Fibroblast of lung (primary cell): ENCODE data around the gene CHRD. TPM values are rescaled to one million over a fixed set of nuclear protein-coding genes. Genes with fewer than 3 reads are reported as not detected.
A peak's percentile ranks its signal among the peaks of the same experiment; 100 is the strongest.

Source experiments
- DNase-seq, 2 donors: peaks; one replicate each; pipeline versions ENCODE4 v3.0.0 to v3.0.0-alpha.2; 2010; ENCODE audit warnings: low read depth in 2 of 2
- H2AFZ ChIP-seq: 2 replicates; pipeline ENCODE4 v1.5.1; 2012; ENCODE audit warnings: low read length, control low read depth, inconsistent platforms
- H3K27ac ChIP-seq: 2 replicates; pipeline ENCODE4 v1.5.1; 2011; ENCODE audit warnings: low read length, control low read depth; ENCODE audit not compliant: insufficient read depth
- H3K27me3 ChIP-seq: 2 replicates; pipeline ENCODE4 v1.5.1; 2011; ENCODE audit warnings: mild to moderate bottlenecking, low read length; ENCODE audit not compliant: control insufficient read depth, insufficient read depth
- H3K36me3 ChIP-seq: 2 replicates; pipeline ENCODE4 v1.5.1; 2011; ENCODE audit warnings: low read length; ENCODE audit not compliant: control insufficient read depth, insufficient read depth
- H3K4me1 ChIP-seq: 2 replicates; pipeline ENCODE4 v1.5.1; 2011; ENCODE audit warnings: low read length; ENCODE audit not compliant: control insufficient read depth, insufficient read depth; ENCODE audit errors: extremely low read depth
- H3K4me2 ChIP-seq: 2 replicates; pipeline ENCODE4 v1.5.1; 2011; ENCODE audit warnings: low read length, control low read depth; ENCODE audit not compliant: insufficient read depth; ENCODE audit errors: extremely low read depth
- H3K4me3 ChIP-seq, 4 experiments: fragments of 200-600 bp in 1 of 4; sonication (generic) in 1 of 4; replicated peaks in 1 of 4; 2 replicates each; pipeline ENCODE4 v1.5.1; 2011 to 2016; ENCODE audit warnings: low read length in 4 of 4, low read depth in 3 of 4, mild to moderate bottlenecking in 3 of 4, control low read depth in 2 of 4, inconsistent platforms in 1 of 4, mixed read lengths in 1 of 4; ENCODE audit not compliant: insufficient read depth in 1 of 4; ENCODE audit errors: control extremely low read depth in 1 of 4
- H3K79me2 ChIP-seq: 2 replicates; pipeline ENCODE4 v1.5.1; 2012; ENCODE audit warnings: mild to moderate bottlenecking, low read length, inconsistent platforms; ENCODE audit not compliant: control insufficient read depth, insufficient read depth
- H3K9ac ChIP-seq: 2 replicates; pipeline ENCODE4 v1.5.1; 2011; ENCODE audit warnings: mild to moderate bottlenecking, low read length, control low read depth; ENCODE audit not compliant: insufficient read depth
- H3K9me3 ChIP-seq: 2 replicates; pipeline ENCODE4 v1.5.1; 2012; ENCODE audit warnings: low read depth, low read length; ENCODE audit not compliant: control insufficient read depth, insufficient read depth
- H4K20me1 ChIP-seq: 2 replicates; pipeline ENCODE4 v1.5.1; 2011; ENCODE audit warnings: low read length; ENCODE audit not compliant: control insufficient read depth, insufficient read depth; ENCODE audit errors: extremely low read depth
- EZH2 ChIP-seq: IDR thresholded peaks from 2 replicates; pipeline ENCODE4 v1.5.1; 2012; ENCODE audit warnings: low read length, control low read depth, mild to moderate bottlenecking; ENCODE audit errors: missing control alignments
- polyA plus RNA-seq, 2 donors: library from polyadenylated mRNA; depleted of rRNA in 1 of 2; stranded (reverse) in 1 of 2; unstranded in 1 of 2; fragments of >200 nt; gene quantifications; 2 replicates each; pipeline ENCODE4 v1.2.1, GENCODE V29; 2011 to 2012; ENCODE audit warnings: missing spikeins in 1 of 2
- total RNA-seq: library from RNA; depleted of rRNA; stranded (reverse); fragments of >200 nt; gene quantifications from 2 replicates; pipeline ENCODE4 v1.2.1, GENCODE V29; 2014
- TF ChIP-seq, protein P1 (sequence below), 2 donors: IDR thresholded peaks in 1 of 2; conservative IDR thresholded peaks in 1 of 2; 1 replicate in 1 of 2; 2 replicates in 1 of 2; pipeline ENCODE4 v1.5.1; 2011 to 2012; ENCODE audit warnings: low read length in 2 of 2, control low read depth in 1 of 2, inconsistent platforms in 1 of 2, low read depth in 1 of 2, mild to moderate bottlenecking in 1 of 2

The CHRD gene
- total and polyA plus RNA-seq, 2 donors (not counting 1 experiment from before 2014, with no cell fraction given), result 1.3 to 4.8 TPM

DNA sequence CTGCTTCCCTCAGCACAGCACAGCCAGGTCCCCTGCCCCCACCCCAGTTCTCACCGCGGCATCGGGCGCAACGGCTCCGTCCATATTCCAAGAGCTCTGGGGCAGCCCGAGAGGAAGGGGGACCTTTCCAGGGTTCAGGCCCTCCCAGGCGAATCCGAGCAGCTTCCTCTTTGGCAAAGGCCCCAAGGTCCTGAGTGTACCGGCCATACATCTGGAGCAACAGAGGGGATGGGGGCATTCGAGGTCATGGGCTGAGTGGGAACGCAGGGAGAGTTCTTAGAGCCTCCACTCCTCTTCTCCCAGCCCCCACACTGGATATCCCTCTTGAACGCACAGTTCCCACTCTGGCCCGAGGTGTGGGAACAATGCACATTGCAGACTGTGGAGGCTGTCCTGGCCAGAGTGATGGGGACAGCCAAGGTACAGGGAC is 20.9 kb upstream of the CHRD start:
- Histone ChIP-seq H3K79me2 (peaks cover 8% of the 10 kb centered on the region), H3K27ac (no peak overlapping the region), H3K4me2 (no peak overlapping the region), H3K9me3 (no peaks in the 10 kb centered on the region), H3K36me3 (peaks cover 2% of the 10 kb centered on the region), H3K27me3 (no peaks in the 10 kb centered on the region), H3K4me3 (no peak overlapping the region), H2AFZ (no peak overlapping the region), H3K9ac (no peak overlapping the region), H3K4me1 (peaks cover 6% of the 10 kb centered on the region), H4K20me1 (no peaks in the 10 kb centered on the region)
- no peak for DNase-seq
- TF ChIP-seq EZH2, result no peak

DNA sequence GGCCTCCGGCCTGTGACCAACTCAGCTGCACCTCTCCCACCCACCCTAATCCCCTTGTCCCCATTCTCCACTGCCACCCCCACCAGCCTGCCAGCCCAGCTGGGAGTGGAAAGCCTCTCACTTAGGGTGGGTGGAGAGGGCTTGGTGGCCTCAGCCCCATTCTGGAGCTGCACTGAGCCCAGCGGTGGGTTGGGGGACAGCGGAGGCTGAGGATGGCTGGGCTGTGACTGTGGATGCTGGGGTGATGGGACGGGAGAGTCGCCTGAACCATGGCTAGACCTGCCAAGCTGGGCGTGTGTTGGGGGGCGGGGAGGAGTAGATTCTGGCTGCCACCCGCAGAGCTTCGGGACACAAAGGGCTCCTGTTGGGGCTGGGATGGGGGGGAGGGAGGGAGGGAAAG is 20.2 kb upstream of the CHRD start:
- H3K9me3 ChIP-seq, result no peaks in the 10 kb centered on the region
- no peak for TF ChIP-seq EZH2
- TF ChIP-seq, protein P1, sequence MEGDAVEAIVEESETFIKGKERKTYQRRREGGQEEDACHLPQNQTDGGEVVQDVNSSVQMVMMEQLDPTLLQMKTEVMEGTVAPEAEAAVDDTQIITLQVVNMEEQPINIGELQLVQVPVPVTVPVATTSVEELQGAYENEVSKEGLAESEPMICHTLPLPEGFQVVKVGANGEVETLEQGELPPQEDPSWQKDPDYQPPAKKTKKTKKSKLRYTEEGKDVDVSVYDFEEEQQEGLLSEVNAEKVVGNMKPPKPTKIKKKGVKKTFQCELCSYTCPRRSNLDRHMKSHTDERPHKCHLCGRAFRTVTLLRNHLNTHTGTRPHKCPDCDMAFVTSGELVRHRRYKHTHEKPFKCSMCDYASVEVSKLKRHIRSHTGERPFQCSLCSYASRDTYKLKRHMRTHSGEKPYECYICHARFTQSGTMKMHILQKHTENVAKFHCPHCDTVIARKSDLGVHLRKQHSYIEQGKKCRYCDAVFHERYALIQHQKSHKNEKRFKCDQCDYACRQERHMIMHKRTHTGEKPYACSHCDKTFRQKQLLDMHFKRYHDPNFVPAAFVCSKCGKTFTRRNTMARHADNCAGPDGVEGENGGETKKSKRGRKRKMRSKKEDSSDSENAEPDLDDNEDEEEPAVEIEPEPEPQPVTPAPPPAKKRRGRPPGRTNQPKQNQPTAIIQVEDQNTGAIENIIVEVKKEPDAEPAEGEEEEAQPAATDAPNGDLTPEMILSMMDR (conservative IDR thresholded peaks at IDR 0.05 in 1 of 2, IDR thresholded peaks at IDR 0.05 in 1 of 2; ENCODE audit: low read depth in 1 of 2, low read length in 2 of 2), result no peak
- H3K4me1 ChIP-seq, result peaks cover 6% of the 10 kb centered on the region

DNA sequence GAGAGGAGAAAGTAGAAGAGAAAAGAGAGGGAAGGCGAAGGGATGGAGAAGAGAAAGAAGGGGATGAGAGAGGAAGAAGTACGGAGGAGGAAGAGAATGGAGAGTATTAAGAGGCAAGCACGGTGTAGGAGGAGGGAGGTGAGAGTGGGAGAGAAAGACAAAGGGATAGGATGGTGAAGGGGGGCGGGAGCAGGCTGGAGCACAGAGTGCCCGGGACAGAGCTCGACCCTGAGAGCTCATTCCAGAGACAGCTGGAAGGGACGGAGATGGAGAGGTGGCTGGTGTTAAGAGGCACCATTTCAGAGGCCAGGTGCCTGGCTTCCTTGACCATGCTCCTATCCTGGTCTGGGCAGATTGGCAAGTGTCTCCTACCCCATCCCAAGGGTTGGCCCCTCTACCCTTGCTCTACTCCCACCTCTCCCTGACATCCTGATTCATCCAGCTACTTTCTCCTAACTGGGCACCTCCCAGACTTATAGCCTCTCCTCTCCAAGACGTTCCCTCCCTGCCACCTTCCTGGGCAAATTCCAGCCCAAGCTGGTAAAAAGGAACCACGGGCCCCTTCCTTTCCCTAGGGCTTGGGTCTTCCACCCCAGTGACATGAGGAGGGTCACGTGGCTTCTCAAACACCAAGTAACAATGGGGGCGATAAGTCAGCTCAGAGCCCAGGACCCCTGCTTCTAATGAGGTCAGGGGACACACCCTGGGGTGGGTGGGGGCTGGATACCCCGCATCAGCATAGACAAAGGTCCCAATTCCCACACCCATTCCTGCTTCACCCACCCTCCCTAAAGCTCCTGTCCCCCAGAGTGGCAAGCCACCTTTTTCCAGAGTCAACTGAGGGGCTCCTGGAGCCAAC is 19.6 kb upstream of the CHRD start:
- Histone ChIP-seq H3K27ac (no peak overlapping the region), H3K9ac (no peak overlapping the region), H3K79me2 (peaks cover 16% of the 10 kb centered on the region), H3K36me3 (no peaks in the 10 kb centered on the region), H3K4me2 (peak overlapping the region; percentile 100), H4K20me1 (no peaks in the 10 kb centered on the region), H3K27me3 (no peaks in the 10 kb centered on the region), H3K9me3 (no peaks in the 10 kb centered on the region), H3K4me1 (peaks cover 6% of the 10 kb centered on the region), H2AFZ (no peak overlapping the region), H3K4me3 (peak overlapping the region; percentile 59 to 92 (median 84))
- no peak for DNase-seq
- no peak for TF ChIP-seq EZH2
- TF ChIP-seq, protein P1 (conservative IDR thresholded peaks at IDR 0.05 in 1 of 2, IDR thresholded peaks at IDR 0.05 in 1 of 2; ENCODE audit: low read depth in 1 of 2, low read length in 2 of 2), result no peak

More for the DNA sequence above, 20.2 kb upstream of the CHRD start:
- Histone ChIP-seq H3K4me2 (no peak overlapping the region), H3K9ac (no peak overlapping the region), H3K79me2 (peaks cover 11% of the 10 kb centered on the region), H2AFZ (no peak overlapping the region), H3K27me3 (no peaks in the 10 kb centered on the region), H3K27ac (no peak overlapping the region), H3K4me3 (no peak overlapping the region), H4K20me1 (no peaks in the 10 kb centered on the region), H3K36me3 (peaks cover 2% of the 10 kb centered on the region)
- no peak for DNase-seq
